ENCODE data around the gene TSSK1B.
"Not testable (repeated sequence)": the region's sequence is repeated elsewhere in the genome, so short reads cannot be mapped to it uniquely, and the experiment has no call there.

TSSK1B gene

DNA sequence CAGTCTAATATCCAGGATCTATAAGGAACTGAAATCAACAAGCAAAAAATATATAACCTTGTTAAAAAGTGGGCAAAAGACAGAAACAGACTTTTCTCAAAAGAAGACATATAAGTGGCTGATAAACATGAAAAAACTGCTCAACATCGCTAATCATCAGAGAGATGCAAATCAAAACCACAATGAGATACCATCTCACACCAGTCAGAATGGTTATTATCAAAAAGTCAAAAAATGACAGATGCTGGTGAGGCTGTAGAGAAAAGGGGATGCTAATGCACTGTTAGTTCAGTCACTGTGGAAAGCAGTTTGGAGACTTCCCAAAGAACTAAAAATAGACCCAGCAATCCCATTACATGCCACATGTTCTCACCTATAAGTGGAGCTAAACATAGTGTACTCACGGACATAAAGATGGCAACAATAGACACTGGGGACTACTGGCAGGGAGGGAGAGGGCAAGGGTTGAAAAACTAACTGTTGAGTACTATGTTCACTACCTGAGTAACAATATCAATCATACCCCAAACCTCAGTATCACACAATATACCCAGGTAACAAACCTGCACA, 11.7 kb upstream of the TSSK1B start:
- H3K4me3 ChIP-seq (ENCODE audit: low read length): no peak overlapping the region

DNA sequence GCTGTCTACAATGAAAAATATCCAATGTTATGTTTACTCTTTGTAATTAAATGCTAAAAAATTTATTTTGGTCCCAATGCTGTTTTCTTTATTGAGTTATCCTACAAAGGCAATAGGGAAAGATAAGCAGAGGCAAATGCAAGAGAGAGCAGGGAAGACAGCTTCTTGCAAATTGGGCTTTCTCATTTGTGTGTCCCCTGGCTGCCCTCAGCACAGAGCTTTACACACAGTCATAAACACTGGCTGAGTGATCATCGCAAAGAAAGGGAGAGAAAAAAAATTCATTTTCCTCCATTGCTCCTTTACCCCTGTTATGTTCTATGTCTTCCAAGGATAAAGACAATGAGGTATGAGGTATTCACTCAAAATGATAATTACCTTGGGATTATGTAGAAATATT, 2.3 kb upstream of the TSSK1B start:
- H3K9ac ChIP-seq (ENCODE audit: low read length): no peak overlapping the region
- H3K4me1 ChIP-seq (ENCODE audit: control insufficient read depth, insufficient read depth, low read length): no peaks in the 10 kb centered on the region
- no peaks in the 10 kb centered on the region for H3K9me3 ChIP-seq (ENCODE audit: control insufficient read depth, low read length)
- no peak overlapping the region for H3K4me3 ChIP-seq (ENCODE audit: low read length)
- H3K27me3 ChIP-seq (ENCODE audit: control insufficient read depth, insufficient read depth, low read length): no peaks in the 10 kb centered on the region
- H3K36me3 ChIP-seq (ENCODE audit: control insufficient read depth, insufficient read depth, low read length): no peaks in the 10 kb centered on the region

More for the DNA sequence above, 11.7 kb upstream of the TSSK1B start:
- H3K36me3 ChIP-seq (ENCODE audit: control insufficient read depth, insufficient read depth, low read length): no peaks in the 10 kb centered on the region
- H3K9ac ChIP-seq (ENCODE audit: low read length): no peak overlapping the region
- no peaks in the 10 kb centered on the region for H3K27me3 ChIP-seq (ENCODE audit: control insufficient read depth, insufficient read depth, low read length)
- no peaks in the 10 kb centered on the region for H3K9me3 ChIP-seq (ENCODE audit: control insufficient read depth, low read length)
- H3K4me1 ChIP-seq (ENCODE audit: control insufficient read depth, insufficient read depth, low read length): no peaks in the 10 kb centered on the region

DNA sequence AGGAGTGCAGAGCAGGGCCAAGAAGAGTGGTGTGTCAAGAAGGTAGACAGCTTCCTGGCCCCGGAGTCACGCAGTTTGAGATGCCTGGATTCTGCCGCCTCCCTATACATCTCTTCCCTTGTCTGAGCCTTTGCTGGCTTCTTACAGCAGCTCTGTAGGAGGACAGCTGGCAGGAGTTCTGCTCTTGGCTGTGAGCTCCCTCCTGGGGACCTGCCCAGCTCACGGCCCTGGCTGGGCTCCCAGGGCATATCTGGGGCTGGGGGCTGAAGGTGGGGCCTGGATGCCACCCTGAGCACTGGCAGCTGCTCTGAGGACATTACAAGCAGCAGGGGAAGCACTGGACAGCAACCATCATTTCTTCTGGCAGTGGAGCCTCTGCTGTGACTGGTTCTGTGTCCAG, 786 bp upstream of the TSSK1B start:
- Histone ChIP-seq H3K27me3 (ENCODE audit: control insufficient read depth, insufficient read depth, low read length) (no peaks in the 10 kb centered on the region), H3K9ac (ENCODE audit: low read length) (no peak overlapping the region), H3K9me3 (ENCODE audit: control insufficient read depth, low read length) (no peaks in the 10 kb centered on the region), H3K36me3 (ENCODE audit: control insufficient read depth, insufficient read depth, low read length) (no peaks in the 10 kb centered on the region), H3K4me1 (ENCODE audit: control insufficient read depth, insufficient read depth, low read length) (no peaks in the 10 kb centered on the region), H3K4me3 (ENCODE audit: low read length) (no peak overlapping the region)

DNA sequence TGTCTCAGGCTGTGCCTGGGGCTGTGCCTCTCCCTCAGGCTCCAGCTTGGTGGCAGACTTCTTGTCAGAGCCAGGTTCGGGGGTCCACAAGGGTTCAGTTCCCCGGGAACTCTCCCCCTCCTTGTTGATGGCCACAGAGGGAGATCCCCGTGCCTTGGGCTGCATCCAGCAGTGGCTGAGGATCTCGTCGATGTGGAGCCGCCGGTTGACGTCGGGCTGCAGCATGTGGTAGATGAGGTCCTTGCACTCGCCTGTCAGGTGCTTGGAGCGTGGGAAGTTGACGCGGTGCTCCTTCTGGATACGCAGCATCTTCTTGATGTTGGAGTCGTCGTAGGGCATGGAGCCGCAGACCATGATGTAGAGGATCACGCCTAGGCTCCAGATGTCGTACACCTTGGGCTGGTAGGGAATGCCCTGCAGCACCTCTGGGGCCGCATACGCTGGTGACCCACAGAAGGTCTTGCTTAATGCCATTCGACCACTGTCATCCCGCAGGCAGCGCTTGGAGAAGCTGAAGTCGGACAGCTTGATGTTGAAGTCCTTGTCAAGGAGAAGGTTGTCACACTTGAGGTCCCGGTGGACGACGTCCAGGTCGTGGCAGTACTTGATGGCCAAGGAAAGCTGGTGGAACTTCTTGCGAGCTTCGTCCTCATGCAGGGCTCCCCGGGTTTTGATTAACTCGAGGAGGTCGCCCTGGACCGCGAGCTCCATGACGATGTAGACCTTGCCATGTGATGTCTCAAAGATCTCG, 752 bp downstream of the TSSK1B start:
- no peaks in the 10 kb centered on the region for H3K4me1 ChIP-seq (ENCODE audit: control insufficient read depth, insufficient read depth, low read length)
- no peaks in the 10 kb centered on the region for H3K27me3 ChIP-seq (ENCODE audit: control insufficient read depth, insufficient read depth, low read length)
- H3K9me3 ChIP-seq (ENCODE audit: control insufficient read depth, low read length): no peaks in the 10 kb centered on the region
- H3K36me3 ChIP-seq (ENCODE audit: control insufficient read depth, insufficient read depth, low read length): no peaks in the 10 kb centered on the region
- H3K4me3 ChIP-seq (ENCODE audit: low read length): no peak overlapping the region
- no peak overlapping the region for H3K9ac ChIP-seq (ENCODE audit: low read length)

DNA sequence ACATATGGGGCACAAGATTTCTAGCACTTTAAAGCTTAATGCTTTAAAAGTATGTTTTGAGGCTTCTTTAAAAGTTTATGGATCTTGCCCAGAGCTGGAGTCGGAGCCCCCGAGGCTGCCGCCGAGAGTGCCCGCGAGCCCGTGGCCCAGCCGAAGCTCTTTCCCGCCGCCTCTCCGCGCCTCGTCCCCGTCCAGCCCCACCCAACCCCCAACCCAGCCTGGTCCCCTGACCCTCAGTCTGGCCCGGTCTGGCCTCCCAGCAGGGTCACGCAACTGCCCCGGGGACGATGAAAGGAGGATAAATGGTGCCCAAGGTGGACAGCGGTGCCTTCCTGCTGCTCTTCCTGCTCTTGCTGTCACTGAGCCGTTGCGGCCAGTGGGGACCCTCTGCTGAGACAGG, 1.7 kb downstream of the TSSK1B start:
- Histone ChIP-seq H3K36me3 (ENCODE audit: control insufficient read depth, insufficient read depth, low read length) (no peaks in the 10 kb centered on the region), H3K4me1 (ENCODE audit: control insufficient read depth, insufficient read depth, low read length) (no peaks in the 10 kb centered on the region), H3K27me3 (ENCODE audit: control insufficient read depth, insufficient read depth, low read length) (no peaks in the 10 kb centered on the region), H3K9ac (ENCODE audit: low read length) (no peak overlapping the region), H3K4me3 (ENCODE audit: low read length) (no peak overlapping the region), H3K9me3 (ENCODE audit: control insufficient read depth, low read length) (no peaks in the 10 kb centered on the region)

DNA sequence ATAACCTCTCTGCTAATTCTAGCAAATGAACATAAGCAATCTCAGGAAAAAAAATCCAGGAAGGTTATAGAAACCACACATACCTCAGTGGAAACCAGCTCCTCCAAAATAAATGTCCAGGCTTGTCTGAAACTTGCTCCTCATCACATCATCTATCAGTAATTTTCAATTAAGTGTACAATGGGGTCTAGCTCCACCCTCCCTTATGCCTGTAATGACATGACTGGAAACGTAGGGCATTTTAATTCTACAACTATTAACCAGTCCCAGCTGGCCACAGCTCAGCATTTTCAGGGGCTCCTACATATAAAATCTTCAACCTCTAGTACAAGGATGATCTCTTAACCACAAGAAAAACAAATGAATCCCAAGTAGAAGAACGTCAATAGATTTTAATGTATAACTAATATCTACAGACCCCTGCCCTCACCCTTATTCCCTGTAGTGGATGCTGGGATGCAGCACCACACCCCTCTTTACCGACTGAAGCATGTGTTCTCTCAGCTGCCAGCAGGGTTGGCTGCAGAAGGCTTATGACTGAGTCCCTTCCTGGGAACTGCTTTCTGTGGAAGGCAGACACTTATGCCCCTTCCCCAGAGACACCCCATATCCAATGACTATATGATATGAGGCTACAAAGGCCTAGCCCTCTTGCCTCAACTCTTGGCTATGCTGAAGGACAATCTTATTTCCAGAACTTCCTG, 6.8 kb downstream of the TSSK1B start:
- no peaks in the 10 kb centered on the region for H3K4me1 ChIP-seq (ENCODE audit: control insufficient read depth, insufficient read depth, low read length)
- H3K27me3 ChIP-seq (ENCODE audit: control insufficient read depth, insufficient read depth, low read length): no peaks in the 10 kb centered on the region
- H3K36me3 ChIP-seq (ENCODE audit: control insufficient read depth, insufficient read depth, low read length): no peaks in the 10 kb centered on the region
- H3K9ac ChIP-seq (ENCODE audit: low read length): no peak overlapping the region
- H3K4me3 ChIP-seq (ENCODE audit: low read length): no peak overlapping the region
- no peaks in the 10 kb centered on the region for H3K9me3 ChIP-seq (ENCODE audit: control insufficient read depth, low read length)

DNA sequence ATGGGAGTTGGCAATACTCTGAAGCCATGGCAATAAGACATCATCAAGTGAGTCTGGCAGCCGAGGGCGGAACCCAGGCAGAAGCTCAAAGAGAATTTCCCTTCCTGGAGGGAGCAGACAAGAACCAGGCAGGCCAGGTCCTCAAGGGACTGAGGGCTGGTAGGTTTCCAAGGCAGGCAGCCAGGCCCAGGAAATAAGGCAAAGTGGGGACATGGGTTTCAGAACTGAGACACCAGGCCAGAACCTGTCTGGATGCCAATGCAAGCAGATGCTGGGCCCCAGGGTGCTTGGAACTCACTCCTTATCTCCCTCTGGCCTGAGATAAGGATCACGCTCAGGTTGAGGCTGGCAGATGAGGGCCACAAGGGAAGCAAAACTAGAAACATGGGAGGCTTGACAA, 8.9 kb downstream of the TSSK1B start:
- Histone ChIP-seq H3K36me3 (ENCODE audit: control insufficient read depth, insufficient read depth, low read length) (no peaks in the 10 kb centered on the region), H3K4me1 (ENCODE audit: control insufficient read depth, insufficient read depth, low read length) (no peaks in the 10 kb centered on the region), H3K9ac (ENCODE audit: low read length) (no peak overlapping the region), H3K4me3 (ENCODE audit: low read length) (no peak overlapping the region), H3K9me3 (ENCODE audit: control insufficient read depth, low read length) (no peaks in the 10 kb centered on the region), H3K27me3 (ENCODE audit: control insufficient read depth, insufficient read depth, low read length) (no peaks in the 10 kb centered on the region)

DNA sequence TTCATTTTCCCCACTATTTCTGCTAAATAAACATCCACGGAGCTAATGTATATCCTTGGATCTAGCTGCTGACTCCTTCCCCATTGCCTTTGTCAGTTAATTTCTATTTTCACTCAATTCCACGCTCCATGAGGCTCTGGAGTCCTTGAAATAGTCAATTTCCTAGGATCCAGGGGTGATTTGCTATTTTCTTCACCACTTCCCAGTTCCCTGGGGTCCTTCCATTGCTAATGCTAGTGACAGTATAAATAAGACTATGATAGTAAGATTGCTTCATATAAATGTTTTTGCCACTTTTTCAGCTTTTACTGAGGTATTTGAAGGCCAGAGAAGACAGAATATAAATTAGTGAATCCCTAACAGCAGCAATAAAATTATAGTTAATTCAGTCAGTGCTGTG, 13.1 kb downstream of the TSSK1B start:
- Histone ChIP-seq H3K36me3 (ENCODE audit: control insufficient read depth, insufficient read depth, low read length) (no peaks in the 10 kb centered on the region), H3K9ac (ENCODE audit: low read length) (no peak overlapping the region), H3K9me3 (ENCODE audit: control insufficient read depth, low read length) (no peaks in the 10 kb centered on the region), H3K27me3 (ENCODE audit: control insufficient read depth, insufficient read depth, low read length) (no peaks in the 10 kb centered on the region), H3K4me1 (ENCODE audit: control insufficient read depth, insufficient read depth, low read length) (no peaks in the 10 kb centered on the region), H3K4me3 (ENCODE audit: low read length) (no peak overlapping the region)

DNA sequence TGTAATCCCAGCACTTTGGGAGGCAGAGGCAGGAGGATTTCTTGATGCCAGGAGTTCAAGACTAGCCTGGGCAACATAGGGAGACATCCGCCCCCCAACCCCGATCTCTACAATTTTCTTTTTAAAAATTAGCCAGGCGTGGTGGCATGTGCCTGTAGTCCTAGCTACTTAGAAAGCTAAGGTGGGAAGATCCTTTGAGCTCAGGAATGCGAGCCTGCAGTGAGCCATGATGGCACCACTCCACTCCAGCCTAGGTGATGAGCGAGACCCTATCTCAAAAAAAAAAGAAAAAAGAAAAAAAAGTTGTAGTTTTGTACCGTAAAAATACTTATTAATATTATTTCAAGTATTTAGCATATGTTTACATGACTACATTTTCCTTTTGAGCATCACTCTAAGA, 29.3 kb downstream of the TSSK1B start:
- Histone ChIP-seq H3K4me1 (ENCODE audit: control insufficient read depth, insufficient read depth, low read length) (no peaks in the 10 kb centered on the region), H3K36me3 (ENCODE audit: control insufficient read depth, insufficient read depth, low read length) (no peaks in the 10 kb centered on the region), H3K9ac (ENCODE audit: low read length) (no peak overlapping the region), H3K9me3 (ENCODE audit: control insufficient read depth, low read length) (no peaks in the 10 kb centered on the region), H3K4me3 (ENCODE audit: low read length) (no peak overlapping the region), H3K27me3 (ENCODE audit: control insufficient read depth, insufficient read depth, low read length) (no peaks in the 10 kb centered on the region)

DNA sequence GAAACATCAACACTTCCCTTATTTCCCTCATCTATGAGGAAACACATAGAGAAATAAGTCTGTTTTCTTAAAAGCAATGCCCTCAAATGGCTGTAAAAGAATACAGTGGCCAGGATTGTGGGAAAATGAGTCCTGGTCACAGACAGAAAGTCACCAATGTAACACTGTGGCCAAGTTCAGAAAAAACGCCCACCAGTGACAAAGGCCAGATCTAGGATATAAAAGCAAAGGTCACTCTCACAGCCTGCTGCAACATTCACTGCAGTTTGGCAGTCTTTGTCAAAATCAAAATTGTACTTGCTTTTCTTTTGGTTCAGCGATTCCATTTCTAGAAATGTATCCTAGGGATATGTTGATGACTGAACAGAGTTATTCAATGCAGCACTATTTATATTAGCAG, 30.5 kb downstream of the TSSK1B start:
- H3K9ac ChIP-seq (ENCODE audit: low read length): no peak overlapping the region

DNA sequence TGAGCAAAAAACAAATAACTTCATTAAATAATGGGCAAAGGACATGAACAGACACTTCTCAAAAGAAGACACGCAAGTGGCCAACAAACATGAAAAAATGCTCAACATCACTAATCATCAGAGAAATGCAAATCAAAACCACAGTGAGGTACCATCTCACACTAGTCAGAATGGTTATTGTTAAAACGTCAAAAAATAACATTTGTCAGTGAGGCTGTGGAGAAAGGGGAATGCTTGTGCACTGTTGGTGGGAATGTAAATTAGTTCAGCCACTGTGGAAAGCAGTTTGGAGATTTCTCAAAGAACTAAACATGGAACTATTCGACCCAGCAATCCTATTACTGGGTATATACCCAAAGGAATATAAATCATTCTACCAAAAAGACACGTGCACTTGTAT, 36.8 kb downstream of the TSSK1B start:
- H3K9ac ChIP-seq (ENCODE audit: low read length); H3K9me3 ChIP-seq (ENCODE audit: control insufficient read depth, low read length); H3K27me3 ChIP-seq (ENCODE audit: control insufficient read depth, insufficient read depth, low read length); H3K4me1 ChIP-seq (ENCODE audit: control insufficient read depth, insufficient read depth, low read length); H3K36me3 ChIP-seq (ENCODE audit: control insufficient read depth, insufficient read depth, low read length); H3K4me3 ChIP-seq (ENCODE audit: low read length): not testable (repeated sequence)

More for the DNA sequence above, 30.5 kb downstream of the TSSK1B start:
- Histone ChIP-seq H3K4me1 (ENCODE audit: control insufficient read depth, insufficient read depth, low read length) (no peaks in the 10 kb centered on the region), H3K4me3 (ENCODE audit: low read length) (no peak overlapping the region), H3K36me3 (ENCODE audit: control insufficient read depth, insufficient read depth, low read length) (no peaks in the 10 kb centered on the region), H3K9me3 (ENCODE audit: control insufficient read depth, low read length) (no peaks in the 10 kb centered on the region), H3K27me3 (ENCODE audit: control insufficient read depth, insufficient read depth, low read length) (no peaks in the 10 kb centered on the region)

DNA sequence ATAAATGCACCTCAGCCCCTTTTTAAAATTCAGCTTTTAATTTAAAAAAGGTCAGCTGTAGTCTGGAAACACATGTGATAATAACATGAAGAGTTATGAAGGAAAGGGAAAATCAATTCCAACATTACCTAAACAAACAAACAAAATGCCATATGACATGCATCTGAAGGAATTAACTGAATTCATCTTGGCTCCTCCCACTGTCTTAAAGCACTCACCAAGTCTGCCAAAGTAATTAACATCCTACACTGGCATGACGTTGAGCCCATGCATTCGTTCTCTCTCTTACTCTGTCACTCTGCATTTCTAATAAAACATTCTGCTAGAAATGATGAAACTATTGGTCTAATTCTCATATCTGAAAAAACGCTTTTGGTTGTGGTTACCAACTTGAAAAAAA, 37.7 kb downstream of the TSSK1B start:
- Histone ChIP-seq H3K4me1 (ENCODE audit: control insufficient read depth, insufficient read depth, low read length) (no peaks in the 10 kb centered on the region), H3K4me3 (ENCODE audit: low read length) (no peak overlapping the region), H3K9ac (ENCODE audit: low read length) (no peak overlapping the region), H3K9me3 (ENCODE audit: control insufficient read depth, low read length) (no peaks in the 10 kb centered on the region), H3K36me3 (ENCODE audit: control insufficient read depth, insufficient read depth, low read length) (no peaks in the 10 kb centered on the region), H3K27me3 (ENCODE audit: control insufficient read depth, insufficient read depth, low read length) (no peaks in the 10 kb centered on the region)

All from mucosa of stomach (tissue), 1 donor.